CD4-positive, alpha-beta T cell (primary cell): Measurements from ENCODE around the gene DLG5. TPM values are rescaled to one million over a fixed set of nuclear protein-coding genes. Genes with fewer than 3 reads are reported as not detected.

Experiments used
- ATAC-seq: fragments of 200-7000 bp; cut with Tn5 transposase; one replicate; pipeline ENCODE4 v1.10.0; 2022; ENCODE audit warnings: mild to moderate bottlenecking; ENCODE audit not compliant: poor library complexity
- CTCF ChIA-PET: fragments of 350-600 bp; sonication (Branson Sonifier 250); formaldehyde crosslinking; loops from one replicate; lab custom pipeline; 2021; ENCODE audit warnings: antibody characterized with exemption, inconsistent platforms; lab: Charles Lee
- POLR2A ChIA-PET: fragments of 350-600 bp; sonication (Branson Sonifier 250); formaldehyde crosslinking; loops from one replicate; lab custom pipeline; 2021; ENCODE audit warnings: antibody characterized with exemption, inconsistent platforms; lab: Charles Lee
- DNase-seq, 14 experiments: peaks; one replicate each; pipeline ENCODE4 v3.0.0-alpha.2; 2013 to 2020; ENCODE audit warnings: mixed read lengths in 2 of 14
- H3K27ac ChIP-seq, 2 donors: one replicate each; pipeline versions ENCODE4 v1.5.1 to v1.7.0; 2013; ENCODE audit warnings: low read length in 2 of 2, low read depth in 1 of 2, mild to moderate bottlenecking in 1 of 2
- H3K27me3 ChIP-seq, 2 experiments: 1 replicate in 1 of 2; 2 replicates in 1 of 2; pipeline versions ENCODE4 v1.6.1 to v1.7.0; 2013; ENCODE audit warnings: low read length in 2 of 2, control low read depth in 1 of 2, mild to moderate bottlenecking in 1 of 2, moderate library complexity in 1 of 2; ENCODE audit not compliant: insufficient read depth in 2 of 2, control insufficient read depth in 1 of 2
- H3K36me3 ChIP-seq: one replicate; pipeline ENCODE4 v1.6.1; 2013; ENCODE audit warnings: low read length, control low read depth; ENCODE audit not compliant: insufficient read depth
- H3K4me1 ChIP-seq: one replicate; pipeline ENCODE4 v1.6.1; 2013; ENCODE audit warnings: low read length, control low read depth; ENCODE audit not compliant: insufficient read depth
- H3K4me3 ChIP-seq: one replicate; pipeline ENCODE4 v1.5.1; 2013; ENCODE audit warnings: mild to moderate bottlenecking, low read length, moderate library complexity
- H3K9me3 ChIP-seq, 2 experiments: 1 replicate in 1 of 2; 2 replicates in 1 of 2; pipeline versions ENCODE4 v1.6.1 to v1.7.0; 2013; ENCODE audit warnings: low read length in 2 of 2, mild to moderate bottlenecking in 2 of 2, control low read depth in 1 of 2, moderate library complexity in 1 of 2; ENCODE audit not compliant: control insufficient read depth in 1 of 2, insufficient read depth in 1 of 2
- H3K27ac Mint-ChIP-seq: one replicate; pipeline ENCODE4 v1.8.0; 2020; ENCODE audit warnings: mixed read lengths
- H3K27me3 Mint-ChIP-seq: one replicate; pipeline ENCODE4 v1.8.0; 2021; ENCODE audit warnings: mixed read lengths
- H3K36me3 Mint-ChIP-seq: one replicate; pipeline ENCODE4 v1.8.0; 2021; ENCODE audit warnings: low read depth, mixed read lengths
- H3K4me1 Mint-ChIP-seq: one replicate; pipeline ENCODE4 v1.8.0; 2021; ENCODE audit warnings: low read depth, mixed read lengths
- H3K4me3 Mint-ChIP-seq: one replicate; pipeline ENCODE4 v1.8.0; 2020; ENCODE audit warnings: mild to moderate bottlenecking, mixed read lengths
- H3K9me3 Mint-ChIP-seq: one replicate; pipeline ENCODE4 v1.8.0; 2020; ENCODE audit warnings: mixed read lengths
- intact Hi-C, 2 experiments: fragments of 100-400 bp; cut with DNase I in 1 of 2; cut with micrococcal nuclease in 1 of 2; formaldehyde crosslinking; loops; one replicate each; pipeline versions ENCODE4 v1.15.1 to v1.9.0; 2023 to 2025; cut with DNase I, micrococcal nuclease
- total RNA-seq, 174 experiments: library from RNA in 2 of 174; stranded (reverse) in 2 of 174; gene quantifications; one replicate each; pipeline ENCODE4 v1.2.3 and lab custom pipeline; 2021 to 2026
- TF ChIP-seq, protein P1 (sequence below): fragments of 200-600 bp; IDR thresholded peaks from one replicate; pipeline ENCODE4 v1.8.0; 2022; ENCODE audit warnings: antibody characterized with exemption, mild to moderate bottlenecking

The DLG5 gene
- total RNA-seq, 2 experiments from 2014 or later: 7.1 to 7.4 TPM

DNA sequence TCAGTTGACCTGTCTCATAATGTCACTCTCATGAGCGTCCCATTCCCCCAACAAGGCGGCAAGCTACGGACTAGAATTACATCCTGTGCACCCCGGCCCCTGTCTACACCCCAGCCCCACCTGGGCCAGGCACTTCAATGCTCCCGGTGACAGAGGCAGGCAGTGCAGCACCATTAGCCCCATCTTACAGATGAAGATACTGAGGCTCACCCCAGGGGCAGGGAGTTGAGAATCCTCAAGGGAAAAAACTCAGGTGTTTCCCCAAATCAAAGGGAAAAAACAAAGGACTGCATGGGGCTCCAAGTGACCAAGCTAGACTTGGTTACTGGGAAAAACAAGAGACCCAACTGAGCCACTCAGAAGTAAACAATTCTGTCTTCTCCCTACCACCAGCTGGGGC, 4.5 kb downstream of the DLG5 start:
- Mint-ChIP-seq H3K27ac (no peak overlapping the region), H3K4me3 (no peak overlapping the region), H3K9me3 (no peaks in the 10 kb centered on the region), H3K36me3 (no peaks in the 10 kb centered on the region), H3K27me3 (peaks cover 56% of the 10 kb centered on the region), H3K4me1 (peaks cover 5% of the 10 kb centered on the region)
- TF ChIP-seq, protein P1, sequence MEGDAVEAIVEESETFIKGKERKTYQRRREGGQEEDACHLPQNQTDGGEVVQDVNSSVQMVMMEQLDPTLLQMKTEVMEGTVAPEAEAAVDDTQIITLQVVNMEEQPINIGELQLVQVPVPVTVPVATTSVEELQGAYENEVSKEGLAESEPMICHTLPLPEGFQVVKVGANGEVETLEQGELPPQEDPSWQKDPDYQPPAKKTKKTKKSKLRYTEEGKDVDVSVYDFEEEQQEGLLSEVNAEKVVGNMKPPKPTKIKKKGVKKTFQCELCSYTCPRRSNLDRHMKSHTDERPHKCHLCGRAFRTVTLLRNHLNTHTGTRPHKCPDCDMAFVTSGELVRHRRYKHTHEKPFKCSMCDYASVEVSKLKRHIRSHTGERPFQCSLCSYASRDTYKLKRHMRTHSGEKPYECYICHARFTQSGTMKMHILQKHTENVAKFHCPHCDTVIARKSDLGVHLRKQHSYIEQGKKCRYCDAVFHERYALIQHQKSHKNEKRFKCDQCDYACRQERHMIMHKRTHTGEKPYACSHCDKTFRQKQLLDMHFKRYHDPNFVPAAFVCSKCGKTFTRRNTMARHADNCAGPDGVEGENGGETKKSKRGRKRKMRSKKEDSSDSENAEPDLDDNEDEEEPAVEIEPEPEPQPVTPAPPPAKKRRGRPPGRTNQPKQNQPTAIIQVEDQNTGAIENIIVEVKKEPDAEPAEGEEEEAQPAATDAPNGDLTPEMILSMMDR: no peak
- CTCF ChIA-PET: no interaction called here
- Histone ChIP-seq H3K36me3 (no peaks in the 10 kb centered on the region), H3K4me3 (no peak overlapping the region), H3K4me1 (peaks cover 12% of the 10 kb centered on the region), H3K27ac (no peak overlapping the region), H3K9me3 (no peaks in the 10 kb centered on the region), H3K27me3 (peaks cover 17 to 21% of the 10 kb centered on the region in 2 experiments)
- no peak for ATAC-seq
- no peak for DNase-seq
- POLR2A ChIA-PET: no interaction called here
- intact Hi-C loops: no loop called here

DNA sequence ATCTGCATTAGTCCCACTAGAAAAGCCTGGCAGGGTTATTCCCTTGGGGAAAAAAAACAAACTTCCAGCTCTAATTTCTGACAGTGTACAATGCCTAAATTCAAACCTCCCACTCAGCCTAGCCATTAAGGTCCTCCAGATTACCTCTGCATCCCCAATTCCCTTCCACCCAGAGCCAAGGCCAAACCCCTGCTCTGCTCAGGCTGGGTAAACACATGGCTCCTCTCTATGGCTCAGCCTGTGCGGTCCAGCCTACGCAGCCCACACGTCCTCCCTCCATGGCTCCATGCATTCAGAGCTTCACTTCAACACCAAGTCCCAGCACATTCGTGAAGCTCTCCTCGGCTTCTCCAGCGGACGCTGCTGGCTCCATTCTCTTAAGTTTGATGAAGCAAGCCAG, 5.2 kb downstream of the DLG5 start:
- POLR2A ChIA-PET: no interaction called here
- no peak overlapping the region for H3K4me3 Mint-ChIP-seq
- H3K4me1 Mint-ChIP-seq: peaks cover 5% of the 10 kb centered on the region
- peaks cover 12% of the 10 kb centered on the region for H3K4me1 ChIP-seq
- TF ChIP-seq, protein P1: no peak
- H3K9me3 Mint-ChIP-seq: no peaks in the 10 kb centered on the region
- intact Hi-C loops: no loop called here
- no peaks in the 10 kb centered on the region for H3K36me3 Mint-ChIP-seq
- no peaks in the 10 kb centered on the region for H3K9me3 ChIP-seq
- DNase-seq (no peak), ATAC-seq (no peak)
- no peak overlapping the region for H3K27ac ChIP-seq
- H3K36me3 ChIP-seq: no peaks in the 10 kb centered on the region
- no peak overlapping the region for H3K27ac Mint-ChIP-seq
- H3K27me3 Mint-ChIP-seq: peaks cover 56% of the 10 kb centered on the region
- no peak overlapping the region for H3K4me3 ChIP-seq
- H3K27me3 ChIP-seq: peaks cover 17 to 21% of the 10 kb centered on the region in 2 experiments
- CTCF ChIA-PET: no interaction called here

DNA sequence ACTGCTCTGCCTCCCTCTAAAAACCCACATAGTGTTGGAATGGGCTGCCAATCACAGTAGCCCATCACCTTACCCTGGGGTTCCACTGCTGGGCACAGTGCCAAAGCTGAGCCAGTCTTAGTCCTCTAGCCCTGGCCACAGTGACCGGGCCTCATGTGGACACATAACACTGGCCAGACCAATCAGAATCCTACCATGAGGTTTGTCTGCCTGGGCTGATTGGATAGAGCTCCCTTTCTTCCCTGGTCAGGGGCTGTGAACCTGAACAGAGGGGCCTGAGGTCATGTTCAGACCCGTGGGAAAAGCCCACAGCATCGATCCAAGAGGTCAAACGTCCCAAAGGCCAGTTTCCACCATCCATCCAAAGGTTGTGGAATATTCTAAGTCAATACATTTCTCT, 6.1 kb downstream of the DLG5 start:
- Histone ChIP-seq H3K27me3 (peaks cover 13 to 15% of the 10 kb centered on the region in 2 experiments), H3K27ac (no peak overlapping the region), H3K4me3 (no peak overlapping the region), H3K4me1 (peaks cover 4% of the 10 kb centered on the region), H3K9me3 (no peaks in the 10 kb centered on the region), H3K36me3 (no peaks in the 10 kb centered on the region)
- intact Hi-C loops: no loop called here
- no peak overlapping the region for H3K4me3 Mint-ChIP-seq
- H3K36me3 Mint-ChIP-seq: no peaks in the 10 kb centered on the region
- ChIA-PET CTCF (interaction anchor here (0.6 kb wide), 1 partner anchor 13 kb away, joined by 3 read pairs; no protein-coding TSS in a partner anchor), POLR2A (no interaction called here)
- DNase-seq (no peak), ATAC-seq (no peak)
- peaks cover 5% of the 10 kb centered on the region for H3K4me1 Mint-ChIP-seq
- H3K27me3 Mint-ChIP-seq: peaks cover 55% of the 10 kb centered on the region
- H3K9me3 Mint-ChIP-seq: no peaks in the 10 kb centered on the region
- H3K27ac Mint-ChIP-seq: no peak overlapping the region
- TF ChIP-seq, protein P1: no peak
